ENCODE results near the gene NLRP12.

The NLRP12 gene

DNA sequence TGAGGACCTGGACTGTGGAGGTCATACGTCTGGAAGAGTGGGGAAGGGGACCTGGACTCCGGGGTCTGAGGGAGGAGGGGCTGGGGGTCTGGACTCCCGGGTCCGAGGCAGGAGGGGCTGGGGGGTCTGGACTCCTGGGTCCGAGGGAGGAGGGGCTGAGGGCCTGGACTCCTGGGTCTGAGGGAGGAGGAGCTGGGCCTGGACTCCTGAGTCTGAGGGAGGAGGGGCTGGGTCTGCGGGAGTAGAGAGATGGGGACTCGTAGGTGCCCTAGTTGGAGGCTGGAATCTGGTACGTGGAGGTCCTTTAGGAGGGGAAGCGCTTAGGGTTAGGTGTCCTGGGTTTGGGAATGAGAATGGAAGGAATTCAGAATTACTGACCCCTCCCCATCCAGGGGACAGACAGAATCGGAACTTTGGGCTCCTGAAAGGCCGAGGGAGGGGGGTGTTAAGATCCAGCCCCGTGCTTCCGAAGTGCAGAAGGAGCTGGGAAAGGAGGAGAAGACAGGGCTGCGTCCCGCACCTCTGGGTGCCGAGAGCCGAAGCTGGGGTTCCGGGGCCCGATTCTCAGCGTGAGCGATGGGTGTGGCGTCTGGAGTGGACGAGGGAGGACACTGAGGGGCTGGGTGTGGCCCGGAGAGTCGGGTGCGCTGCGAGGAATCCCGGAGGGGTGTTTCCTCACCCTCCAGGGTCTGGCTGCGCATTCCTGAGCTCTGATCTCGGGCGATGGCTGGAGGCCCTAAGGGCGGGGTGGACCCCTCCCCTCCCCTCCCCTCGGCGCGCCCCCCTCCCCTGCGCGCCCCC is 44.2 kb upstream of the NLRP12 start:
- H3K4me3 ChIP-seq (replicated peaks; ENCODE audit: low read depth, low read length): peak overlapping the region; percentile 97
- peak; percentile 69 for DNase-seq (ENCODE audit: low read depth)
- TF ChIP-seq, protein P1, sequence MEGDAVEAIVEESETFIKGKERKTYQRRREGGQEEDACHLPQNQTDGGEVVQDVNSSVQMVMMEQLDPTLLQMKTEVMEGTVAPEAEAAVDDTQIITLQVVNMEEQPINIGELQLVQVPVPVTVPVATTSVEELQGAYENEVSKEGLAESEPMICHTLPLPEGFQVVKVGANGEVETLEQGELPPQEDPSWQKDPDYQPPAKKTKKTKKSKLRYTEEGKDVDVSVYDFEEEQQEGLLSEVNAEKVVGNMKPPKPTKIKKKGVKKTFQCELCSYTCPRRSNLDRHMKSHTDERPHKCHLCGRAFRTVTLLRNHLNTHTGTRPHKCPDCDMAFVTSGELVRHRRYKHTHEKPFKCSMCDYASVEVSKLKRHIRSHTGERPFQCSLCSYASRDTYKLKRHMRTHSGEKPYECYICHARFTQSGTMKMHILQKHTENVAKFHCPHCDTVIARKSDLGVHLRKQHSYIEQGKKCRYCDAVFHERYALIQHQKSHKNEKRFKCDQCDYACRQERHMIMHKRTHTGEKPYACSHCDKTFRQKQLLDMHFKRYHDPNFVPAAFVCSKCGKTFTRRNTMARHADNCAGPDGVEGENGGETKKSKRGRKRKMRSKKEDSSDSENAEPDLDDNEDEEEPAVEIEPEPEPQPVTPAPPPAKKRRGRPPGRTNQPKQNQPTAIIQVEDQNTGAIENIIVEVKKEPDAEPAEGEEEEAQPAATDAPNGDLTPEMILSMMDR (IDR thresholded peaks at IDR 0.05; ENCODE audit: low read length, missing control alignments): no peak

DNA sequence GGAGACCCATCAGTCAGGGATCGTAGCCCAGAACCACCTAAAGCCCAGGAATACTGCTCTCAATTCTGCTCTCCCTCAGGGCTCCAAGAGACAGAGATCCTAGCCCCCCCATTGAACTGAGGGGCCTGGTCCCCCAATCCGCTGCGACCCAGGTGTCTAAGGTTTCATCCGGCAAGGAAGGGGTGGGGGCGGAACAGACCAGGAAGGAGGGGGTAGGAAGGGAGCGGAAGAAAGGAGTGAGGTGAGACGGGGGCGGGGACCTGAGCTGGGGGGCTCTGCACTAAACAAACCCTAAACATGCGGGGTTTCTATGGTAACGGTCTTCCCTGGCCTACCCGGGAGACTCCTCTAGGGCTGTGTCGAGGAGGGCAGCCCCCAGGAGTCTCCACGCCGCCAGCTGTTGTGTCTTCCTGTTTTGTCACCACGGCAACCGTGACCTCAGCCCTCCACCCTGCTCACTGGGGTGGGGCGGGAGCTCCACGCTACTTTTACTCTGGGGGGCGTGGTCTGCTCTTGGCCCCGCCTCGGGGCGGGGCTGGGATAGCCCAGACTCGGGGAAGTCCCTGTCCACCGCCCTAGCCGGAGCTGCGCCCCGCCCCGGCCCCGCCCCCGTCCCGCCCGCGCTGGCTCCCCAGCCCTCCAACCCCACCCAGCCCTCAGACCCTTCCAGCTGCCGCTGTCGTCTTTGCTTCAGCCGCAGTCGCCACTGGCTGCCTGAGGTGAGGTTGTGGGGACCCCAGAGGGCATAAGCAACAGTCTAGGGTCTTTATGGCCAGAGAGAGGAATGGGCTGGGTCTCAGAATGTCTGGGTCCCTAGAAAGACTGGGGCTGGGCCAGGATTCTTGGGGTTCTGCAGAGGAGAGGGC is 43.3 kb upstream of the NLRP12 start, which contains the start of gene MYADM:
Gene MYADM, plus strand, starts transcription at position 659 of the 866 bp plus-strand sequence. CDS start 5,647 bp downstream, outside the sequence.
- TF ChIP-seq, protein P1 (IDR thresholded peaks at IDR 0.05; ENCODE audit: low read length, missing control alignments): no peak
- DNase-seq (ENCODE audit: low read depth): peak; percentile 99
- H3K4me3 ChIP-seq (replicated peaks; ENCODE audit: low read depth, low read length): peak within 1 kb of the TSS; percentile 97

DNA sequence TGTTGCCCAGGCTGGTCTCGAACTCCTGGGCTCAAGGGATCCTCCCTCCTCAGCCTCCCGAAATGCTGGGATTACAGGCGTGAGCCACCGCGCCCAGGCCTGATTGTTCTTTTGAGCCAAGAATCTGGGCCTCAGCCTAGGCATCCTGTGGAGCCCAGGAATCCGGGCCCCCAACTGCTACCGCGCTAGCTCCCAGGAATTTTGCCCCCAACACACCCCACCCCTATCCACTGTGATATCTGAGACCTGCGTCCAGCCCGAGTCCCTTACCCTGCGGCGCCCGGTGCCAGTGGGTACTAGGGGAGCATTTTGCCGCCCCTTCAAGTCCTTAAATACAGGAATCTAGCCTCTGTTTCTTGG is 42.7 kb upstream of the NLRP12 start:
- DNase-seq (ENCODE audit: low read depth): no peak
- peak overlapping the region; percentile 48 for H3K4me3 ChIP-seq (replicated peaks; ENCODE audit: low read depth, low read length)
- TF ChIP-seq, protein P1 (IDR thresholded peaks at IDR 0.05; ENCODE audit: low read length, missing control alignments): no peak

DNA sequence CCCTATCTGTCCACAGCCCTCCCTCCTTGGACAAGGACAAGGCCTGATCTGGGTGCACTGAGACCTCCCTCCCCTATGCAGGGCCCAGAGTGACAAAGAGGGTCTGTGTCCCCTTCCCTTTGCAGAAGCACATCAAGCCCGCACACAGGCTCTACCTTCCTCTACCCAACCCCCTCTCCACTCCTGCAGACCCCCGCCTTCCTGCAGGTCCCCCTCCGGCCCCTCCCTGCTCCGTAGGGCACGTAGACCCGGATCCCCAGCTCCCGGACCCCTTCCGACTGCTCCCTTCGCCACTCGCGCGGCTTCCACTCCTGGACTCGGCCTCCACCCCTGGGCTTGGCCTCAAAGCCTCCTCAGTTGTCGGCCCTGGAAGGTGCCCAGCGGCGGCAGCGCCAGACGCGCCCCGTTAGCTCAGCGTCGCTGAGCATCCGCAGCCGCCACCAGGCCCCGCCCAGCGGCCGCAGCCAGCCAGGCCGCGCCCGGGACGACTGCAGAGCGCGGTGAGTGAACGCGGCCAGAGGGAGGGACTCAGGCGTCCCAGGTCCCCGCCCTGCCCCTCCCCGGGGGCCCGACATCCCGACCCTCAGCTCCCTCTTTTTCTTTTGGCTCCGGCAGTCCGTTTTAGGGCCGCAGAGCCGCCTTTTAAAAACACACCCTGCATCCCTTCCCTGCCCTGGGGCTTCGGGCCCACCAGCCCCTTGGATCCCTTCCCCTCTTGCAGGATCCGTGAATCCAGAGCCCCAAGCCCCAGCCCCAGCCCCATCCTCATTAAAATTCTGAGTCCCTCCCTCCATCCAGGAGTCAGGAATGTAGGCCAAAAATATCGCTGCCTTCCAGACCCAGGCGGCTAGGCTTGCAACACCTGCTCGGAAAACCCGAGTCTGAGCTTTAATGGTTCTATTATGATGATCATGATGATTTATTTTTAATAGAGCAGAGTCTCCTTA is 42.1 kb upstream of the NLRP12 start:
- TF ChIP-seq, protein P1 (IDR thresholded peaks at IDR 0.05; ENCODE audit: low read length, missing control alignments): no peak
- H3K4me3 ChIP-seq (replicated peaks; ENCODE audit: low read depth, low read length): peak overlapping the region; percentile 48
- peak; percentile 63 for DNase-seq (ENCODE audit: low read depth)

DNA sequence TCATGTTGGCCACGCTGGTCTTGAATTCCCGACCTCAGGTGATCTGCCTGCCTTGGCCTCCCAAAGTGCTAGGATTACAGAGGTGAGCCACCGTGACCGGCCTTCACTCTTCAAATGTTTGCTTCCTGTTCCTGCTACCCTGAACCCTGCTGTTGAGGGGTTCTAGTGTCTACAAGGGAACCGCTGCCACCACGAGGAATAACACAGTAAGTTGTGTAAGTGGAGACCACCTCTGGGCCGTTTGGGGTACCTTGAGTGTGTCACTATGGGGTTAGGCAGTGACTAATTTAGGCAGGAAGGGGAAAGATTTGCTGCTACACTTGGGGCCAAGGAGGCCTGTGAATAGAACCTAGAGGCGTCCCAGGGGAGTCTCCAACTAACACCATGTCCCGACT is 41.4 kb upstream of the NLRP12 start:
- no peak for DNase-seq (ENCODE audit: low read depth)
- TF ChIP-seq, protein P1 (IDR thresholded peaks at IDR 0.05; ENCODE audit: low read length, missing control alignments): no peak
- peak overlapping the region; percentile 48 for H3K4me3 ChIP-seq (replicated peaks; ENCODE audit: low read depth, low read length)

DNA sequence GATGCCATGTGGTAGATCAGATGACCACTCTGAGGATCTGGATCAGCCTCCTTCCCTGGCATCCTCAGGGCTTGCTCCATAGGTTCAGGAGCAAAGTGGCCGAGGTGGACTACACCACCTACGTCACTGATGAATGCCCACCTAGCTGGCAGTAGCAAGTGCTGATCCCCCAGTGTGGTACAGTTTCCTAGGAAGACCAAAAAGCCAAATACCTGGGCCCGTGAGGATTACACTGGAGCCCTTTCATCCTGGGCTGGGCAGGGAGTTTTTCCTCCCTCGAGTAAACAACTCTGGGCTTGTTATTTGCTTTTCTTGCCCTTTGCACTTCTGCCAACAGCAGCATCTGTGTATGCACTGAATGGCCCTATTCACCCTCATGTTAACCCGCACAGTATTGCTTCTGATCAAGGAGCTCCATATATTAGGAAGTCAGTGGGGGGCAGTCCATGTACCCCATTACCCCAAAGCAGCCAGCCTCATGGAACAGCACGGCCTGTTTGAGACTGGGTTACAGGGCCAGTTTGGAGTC is 40.3 kb upstream of the NLRP12 start:
- no peak overlapping the region for H3K4me3 ChIP-seq (replicated peaks; ENCODE audit: low read depth, low read length)
- no peak for DNase-seq (ENCODE audit: low read depth)
- TF ChIP-seq, protein P1 (IDR thresholded peaks at IDR 0.05; ENCODE audit: low read length, missing control alignments): no peak
